Measurements from ENCODE around the gene DNAH2. TPM values are rescaled to one million over a fixed set of nuclear protein-coding genes. Genes with fewer than 3 reads are reported as not detected.
A peak's percentile ranks its signal among the peaks of the same experiment; 100 is the strongest.

DNAH2 gene
- total RNA-seq, 1 experiment from 2014 or later: 0.15 TPM

DNA sequence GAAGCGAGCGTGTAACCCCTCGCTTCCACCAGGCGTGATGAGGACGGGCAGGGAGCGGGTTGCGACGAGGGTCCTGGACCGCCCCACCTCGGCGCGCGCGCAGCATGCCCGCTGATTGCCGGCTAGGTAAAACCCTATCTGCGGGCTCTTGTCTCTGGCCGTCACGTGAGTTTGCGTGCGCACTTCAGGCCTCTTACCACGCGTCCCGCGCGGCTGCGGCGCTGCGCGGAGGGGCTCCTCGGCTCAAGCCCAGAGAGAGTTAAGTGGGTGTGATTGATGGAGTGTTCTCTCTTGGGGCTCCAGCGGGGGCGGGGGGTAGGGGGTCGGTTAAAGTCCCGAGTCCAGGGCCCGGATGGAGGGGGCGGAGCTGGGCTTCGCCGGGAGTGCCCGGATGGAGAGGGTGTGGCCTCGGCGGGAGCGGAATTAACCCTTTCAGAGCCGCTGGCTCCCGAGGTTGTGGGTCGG, 124.4 kb downstream of the DNAH2 start:
- no peaks in the 10 kb centered on the region for H3K79me2 ChIP-seq (ENCODE audit: insufficient read depth, low read length)
- H3K23ac ChIP-seq (ENCODE audit: insufficient read length, low read depth, low read length): no peak overlapping the region
- Mint-ChIP-seq H3K4me1 (peaks cover 40 to 57% of the 10 kb centered on the region in 2 experiments), H3K36me3 (ENCODE audit: insufficient read depth in 1 of 3, low read depth in 3 of 3) (peaks cover 4 to 22% (median 13%) of the 10 kb centered on the region in 3 experiments; a peak in 6 of 7 replicates), H3K27ac (peak overlapping the region; percentile 85 to 98 (median 92); a peak in 4 of 7 replicates), H3K9me3 (no peaks in the 10 kb centered on the region; a peak in 1 of 5 replicates), H3K4me3 (peak overlapping the region; percentile 89 to 94), H3K27me3 (ENCODE audit: low read depth) (peaks cover 30% of the 10 kb centered on the region)
- H4K5ac ChIP-seq (ENCODE audit: insufficient read length, low read depth, low read length): no peak overlapping the region
- peak; percentile 96 for DNase-seq
- no peak overlapping the region for H3K27ac ChIP-seq (ENCODE audit: insufficient read length, low read depth, low read length)
- no peak overlapping the region for H2BK120ac ChIP-seq (ENCODE audit: low read depth, low read length, poor library complexity, severe bottlenecking)
- peaks cover 28% of the 10 kb centered on the region; the same call in 1 of the 2 replicates for H3K27me3 ChIP-seq (ENCODE audit: insufficient read depth, low read length)
- no peak overlapping the region for H2BK5ac ChIP-seq (ENCODE audit: insufficient read length, low read length)
- no peak overlapping the region for H2BK15ac ChIP-seq (ENCODE audit: low read depth, low read length)
- no peaks in the 10 kb centered on the region for H3K79me1 ChIP-seq (ENCODE audit: insufficient read depth, low read depth, low read length, poor library complexity, severe bottlenecking)
- H4K8ac ChIP-seq (replicated peaks; ENCODE audit: insufficient read length, low read depth, low read length): no peak overlapping the region
- no peak overlapping the region for H3K18ac ChIP-seq (ENCODE audit: insufficient read length, low read depth, low read length)
- H3K9me3 ChIP-seq (ENCODE audit: control insufficient read depth, low read depth, low read length): no peaks in the 10 kb centered on the region
- H3K4me1 ChIP-seq (ENCODE audit: insufficient read depth, low read length): no peaks in the 10 kb centered on the region; the same call in 1 of the 2 replicates
- no peak overlapping the region for H3T11ph ChIP-seq (ENCODE audit: low read length)
- H4K91ac ChIP-seq (ENCODE audit: insufficient read length, low read depth, low read length): no peak overlapping the region
- TF ChIP-seq, protein P1, sequence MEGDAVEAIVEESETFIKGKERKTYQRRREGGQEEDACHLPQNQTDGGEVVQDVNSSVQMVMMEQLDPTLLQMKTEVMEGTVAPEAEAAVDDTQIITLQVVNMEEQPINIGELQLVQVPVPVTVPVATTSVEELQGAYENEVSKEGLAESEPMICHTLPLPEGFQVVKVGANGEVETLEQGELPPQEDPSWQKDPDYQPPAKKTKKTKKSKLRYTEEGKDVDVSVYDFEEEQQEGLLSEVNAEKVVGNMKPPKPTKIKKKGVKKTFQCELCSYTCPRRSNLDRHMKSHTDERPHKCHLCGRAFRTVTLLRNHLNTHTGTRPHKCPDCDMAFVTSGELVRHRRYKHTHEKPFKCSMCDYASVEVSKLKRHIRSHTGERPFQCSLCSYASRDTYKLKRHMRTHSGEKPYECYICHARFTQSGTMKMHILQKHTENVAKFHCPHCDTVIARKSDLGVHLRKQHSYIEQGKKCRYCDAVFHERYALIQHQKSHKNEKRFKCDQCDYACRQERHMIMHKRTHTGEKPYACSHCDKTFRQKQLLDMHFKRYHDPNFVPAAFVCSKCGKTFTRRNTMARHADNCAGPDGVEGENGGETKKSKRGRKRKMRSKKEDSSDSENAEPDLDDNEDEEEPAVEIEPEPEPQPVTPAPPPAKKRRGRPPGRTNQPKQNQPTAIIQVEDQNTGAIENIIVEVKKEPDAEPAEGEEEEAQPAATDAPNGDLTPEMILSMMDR (conservative IDR thresholded peaks at IDR 0.05): no peak
- H3K23me2 ChIP-seq (ENCODE audit: insufficient read length, low read depth, low read length, poor library complexity, severe bottlenecking): peaks cover 33% of the 10 kb centered on the region
- H2BK12ac ChIP-seq (ENCODE audit: insufficient read length, low read depth, low read length): no peak overlapping the region
- H2AK5ac ChIP-seq (ENCODE audit: insufficient read length, low read length): no peak overlapping the region
- no peak overlapping the region for H2AFZ ChIP-seq (ENCODE audit: low read length)
- no peak overlapping the region for H2BK20ac ChIP-seq (ENCODE audit: low read depth, low read length, poor library complexity, severe bottlenecking)
- no peak overlapping the region for H3K14ac ChIP-seq (ENCODE audit: insufficient read depth, low read length)
- H4K20me1 ChIP-seq (ENCODE audit: control insufficient read depth, insufficient read depth, insufficient read length): no peaks in the 10 kb centered on the region
- WGBS (ENCODE audit: extremely low coverage, insufficient read length, low lambda C conversion rate): no CpG with 5 or more reads among the region's 46 CpGs
- no peak overlapping the region for H3K56ac ChIP-seq (ENCODE audit: insufficient read length, low read depth, low read length)
- peak overlapping the region; percentile 34 for H3K9ac ChIP-seq (ENCODE audit: extremely low read depth, insufficient read length, low read length)
- peak overlapping the region; percentile 97 for H3K4me2 ChIP-seq (ENCODE audit: insufficient read depth, insufficient read length, low read length)
- no peak overlapping the region for H3K4ac ChIP-seq (ENCODE audit: low read depth, low read length)
